ENCODE measurements around the gene KAT6B.

Gene KAT6B

GRCh38 chr10:75074711-75075445, 248.5 kb downstream of the KAT6B start:
- DNase-seq = no peak

GRCh38 chr10:75076348-75076747, 249.9 kb downstream of the KAT6B start:
- DNase-seq = no peak

- no peak for DNase-seq
Measured at GRCh38 chr10:75079436-75080083, 253.2 kb downstream of the KAT6B start.

- no peak for DNase-seq
Measured at GRCh38 chr10:75080554-75080953, 254.2 kb downstream of the KAT6B start.

GRCh38 chr10:75081379-75081778, 255.0 kb downstream of the KAT6B start:
- DNase-seq = no peak
